Measurements from ENCODE around the gene DAGLB.

DNA sequence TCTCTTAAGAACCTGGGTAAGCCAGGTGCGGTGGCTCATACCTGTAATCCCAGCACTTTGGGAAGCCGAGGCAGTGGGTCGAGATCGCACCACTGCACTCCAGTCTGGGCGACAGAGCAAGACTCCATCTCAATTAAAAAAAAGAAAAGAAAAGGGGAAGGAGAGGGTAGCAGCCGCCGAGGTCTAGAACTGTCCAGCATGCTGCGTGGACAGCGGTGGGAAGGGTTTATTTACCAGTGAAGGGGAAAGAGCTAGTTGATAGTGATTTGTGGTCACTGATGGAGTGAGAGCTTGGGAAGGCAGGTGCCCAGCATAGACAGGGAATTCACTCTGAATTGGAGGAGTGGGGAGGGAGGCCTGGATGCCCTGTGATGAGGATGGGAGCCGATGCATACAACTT is 43.4 kb upstream of the DAGLB start:
- TF ChIP-seq CTCF (IDR thresholded peaks at IDR 0.05; ENCODE audit: low read depth, low read length, poor library complexity, severe bottlenecking) (no peak), EZH2phosphoT487 (IDR thresholded peaks at IDR 0.05; ENCODE audit: borderline replicate concordance, low read length) (no peak)
